ENCODE results near the gene PHB1. TPM values are rescaled to one million over a fixed set of nuclear protein-coding genes. Genes with fewer than 3 reads are reported as not detected.

The PHB1 gene
- 100 to 1,000 TPM in 3 of 4 donors, 10 to 100 TPM in 1; 98.7 to 108 (median 102) TPM for total RNA-seq

DNA sequence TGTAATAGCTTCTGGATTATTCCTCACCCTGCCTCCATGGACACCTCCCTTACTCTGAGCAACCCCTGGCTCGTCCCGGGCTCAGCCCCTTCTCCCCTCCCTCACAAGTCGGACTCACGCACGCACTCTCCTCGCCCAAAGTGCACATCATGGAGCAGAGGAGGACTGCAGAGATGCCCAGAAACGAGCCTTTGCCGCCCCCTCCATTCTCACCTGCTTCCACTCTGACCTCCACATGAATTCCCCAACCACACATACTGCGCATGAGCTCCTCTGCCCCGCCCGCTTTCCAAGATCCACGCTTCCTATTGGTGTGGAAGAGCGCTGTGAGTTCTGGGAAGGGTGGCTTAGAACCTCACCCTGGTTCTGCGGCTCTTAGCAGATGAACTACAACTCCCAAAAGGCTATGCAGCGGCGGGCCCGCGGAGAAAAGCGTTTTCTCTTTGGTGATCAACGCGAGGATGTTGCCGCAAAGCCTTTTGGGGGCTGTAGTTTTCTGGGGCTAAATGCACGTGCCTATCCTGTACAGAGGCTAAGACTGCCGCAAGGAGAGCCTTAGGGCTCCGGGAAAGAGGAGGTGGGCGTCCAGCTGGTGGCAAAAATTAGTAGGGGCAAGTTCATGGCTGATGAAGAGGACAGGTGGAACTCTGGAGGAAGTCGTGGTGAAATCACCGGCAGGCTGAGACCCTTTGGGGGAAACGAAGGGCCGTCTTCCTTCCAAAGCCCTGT, at the start of gene PHB1:
Gene PHB1 (minus strand): TSS at position 261 of the 729 bp plus-strand sequence. CDS start 1,618 bp downstream, outside the sequence.
- peak within 1 kb of the TSS; percentile 1 to 76 (median 73) for H3K27ac ChIP-seq

DNA sequence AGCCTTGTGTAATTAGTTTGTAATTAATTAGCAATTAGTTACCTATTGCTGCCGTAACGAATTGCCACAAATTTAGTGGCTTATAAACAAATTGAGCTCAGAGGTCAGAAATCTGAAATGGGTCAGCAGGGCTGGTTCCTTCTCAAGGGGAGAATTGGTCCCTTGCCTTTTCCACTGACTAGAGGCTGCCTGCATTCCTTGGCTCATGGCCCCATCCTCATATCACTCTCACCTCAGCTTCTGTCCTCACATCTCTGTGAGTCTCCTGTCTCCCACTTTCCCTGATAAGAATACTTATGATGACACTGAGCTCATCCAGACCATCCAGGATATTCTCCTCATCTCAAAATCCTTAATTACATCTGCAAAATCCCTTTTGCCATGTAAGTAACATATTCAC, 49.4 kb upstream of the PHB1 start:
- Histone ChIP-seq H3K4me1 (peaks cover 0 to 2% (median 0%) of the 10 kb centered on the region in 3 donors), H3K36me3 (no peaks in the 10 kb centered on the region), H3K27me3 (peaks cover 89% of the 10 kb centered on the region), H3K9me3 (peaks cover 0 to 19% (median 0%) of the 10 kb centered on the region in 3 donors), H3K4me3 (no peak overlapping the region), H3K27ac (no peak overlapping the region)
- 83 to 93% methylated on average over 1 to 2 of the region's 2 CpGs for WGBS, 2 donors (ENCODE audit: low coverage in 1 of 2)
- TF ChIP-seq EP300 (IDR thresholded peaks at IDR 0.05) = no peak
- TF ChIP-seq POLR2A (IDR thresholded peaks at IDR 0.05) = no peak
- TF ChIP-seq, protein P1, sequence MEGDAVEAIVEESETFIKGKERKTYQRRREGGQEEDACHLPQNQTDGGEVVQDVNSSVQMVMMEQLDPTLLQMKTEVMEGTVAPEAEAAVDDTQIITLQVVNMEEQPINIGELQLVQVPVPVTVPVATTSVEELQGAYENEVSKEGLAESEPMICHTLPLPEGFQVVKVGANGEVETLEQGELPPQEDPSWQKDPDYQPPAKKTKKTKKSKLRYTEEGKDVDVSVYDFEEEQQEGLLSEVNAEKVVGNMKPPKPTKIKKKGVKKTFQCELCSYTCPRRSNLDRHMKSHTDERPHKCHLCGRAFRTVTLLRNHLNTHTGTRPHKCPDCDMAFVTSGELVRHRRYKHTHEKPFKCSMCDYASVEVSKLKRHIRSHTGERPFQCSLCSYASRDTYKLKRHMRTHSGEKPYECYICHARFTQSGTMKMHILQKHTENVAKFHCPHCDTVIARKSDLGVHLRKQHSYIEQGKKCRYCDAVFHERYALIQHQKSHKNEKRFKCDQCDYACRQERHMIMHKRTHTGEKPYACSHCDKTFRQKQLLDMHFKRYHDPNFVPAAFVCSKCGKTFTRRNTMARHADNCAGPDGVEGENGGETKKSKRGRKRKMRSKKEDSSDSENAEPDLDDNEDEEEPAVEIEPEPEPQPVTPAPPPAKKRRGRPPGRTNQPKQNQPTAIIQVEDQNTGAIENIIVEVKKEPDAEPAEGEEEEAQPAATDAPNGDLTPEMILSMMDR (IDR thresholded peaks at IDR 0.05) = no peak
- TF ChIP-seq POLR2AphosphoS5 (IDR thresholded peaks at IDR 0.05) = no peak
- ATAC-seq = no peak

More for the DNA sequence above, at the start of gene PHB1:
- Histone ChIP-seq H3K4me3 (peak within 1 kb of the TSS; percentile 76 to 87), H3K27me3 (no peaks in the 10 kb centered on the region), H3K36me3 (peaks cover 0 to 34% of the 10 kb centered on the region in 2 donors), H3K4me1 (peaks cover 0 to 22% (median 5%) of the 10 kb centered on the region in 3 donors), H3K9me3 (no peaks in the 10 kb centered on the region)
- ATAC-seq = peak; percentile 100
- WGBS, 2 donors (ENCODE audit: low coverage in 1 of 2) = 0 to 1% methylated on average over 11 to 20 of the region's 30 CpGs
- TF ChIP-seq EP300 (IDR thresholded peaks at IDR 0.05) (no peak), POLR2AphosphoS5 (IDR thresholded peaks at IDR 0.05) (peak; percentile 36), POLR2A (IDR thresholded peaks at IDR 0.05) (no peak)
- TF ChIP-seq, protein P1 (IDR thresholded peaks at IDR 0.05) = no peak

DNA sequence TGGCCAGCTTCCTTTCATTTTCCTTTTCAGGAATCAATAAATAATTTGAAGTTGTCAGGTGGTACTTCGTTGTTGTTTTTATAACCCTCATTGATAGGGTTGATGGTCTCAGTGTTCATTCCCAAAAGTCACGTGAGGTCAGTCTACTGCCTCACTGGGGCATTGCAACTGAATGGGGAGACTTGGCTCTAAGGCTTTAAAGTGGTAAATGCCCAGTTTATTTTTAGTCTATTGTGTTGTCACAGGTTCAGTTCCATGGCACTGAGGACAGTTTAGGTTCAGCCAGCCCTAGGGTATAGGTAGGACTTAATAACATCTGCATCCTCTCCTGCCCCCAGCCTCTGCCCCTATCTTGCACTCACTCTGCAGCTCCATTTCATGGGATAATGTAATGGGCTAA, 46.9 kb upstream of the PHB1 start:
- Histone ChIP-seq H3K27me3 (peaks cover 94% of the 10 kb centered on the region), H3K4me1 (no peaks in the 10 kb centered on the region), H3K27ac (no peak overlapping the region), H3K4me3 (no peak overlapping the region), H3K36me3 (no peaks in the 10 kb centered on the region), H3K9me3 (peaks cover 0 to 19% (median 0%) of the 10 kb centered on the region in 3 donors)
- no peak for ATAC-seq
- no peak for TF ChIP-seq POLR2A (IDR thresholded peaks at IDR 0.05)
- TF ChIP-seq, protein P1 (IDR thresholded peaks at IDR 0.05) = no peak
- TF ChIP-seq POLR2AphosphoS5 (IDR thresholded peaks at IDR 0.05) = no peak
- no peak for TF ChIP-seq EP300 (IDR thresholded peaks at IDR 0.05)
- WGBS, 2 donors (ENCODE audit: low coverage in 1 of 2) = 64 to 65% methylated on average over 1 to 2 of the region's 2 CpGs

DNA sequence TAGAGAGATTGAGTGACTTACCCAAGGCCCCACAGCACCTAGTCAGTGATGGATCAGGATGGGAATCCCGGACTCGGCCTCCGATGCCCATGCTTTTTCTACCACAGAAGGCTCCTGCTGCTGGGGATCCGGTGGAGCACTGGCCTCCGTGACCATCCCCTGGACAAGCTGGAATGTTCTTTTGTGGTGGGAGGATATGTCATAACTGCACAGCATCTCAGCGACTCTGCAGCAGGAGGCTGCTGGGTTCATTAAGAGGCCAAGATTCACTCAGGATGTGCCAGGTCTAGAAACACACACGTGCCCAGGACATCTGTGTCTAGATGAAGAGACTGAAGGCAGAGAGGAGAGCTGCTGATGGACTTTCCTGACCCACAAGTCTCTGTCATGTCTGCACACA, 45.7 kb upstream of the PHB1 start:
- Histone ChIP-seq H3K4me1 (no peaks in the 10 kb centered on the region), H3K27ac (no peak overlapping the region), H3K9me3 (peaks cover 0 to 19% (median 0%) of the 10 kb centered on the region in 3 donors), H3K36me3 (no peaks in the 10 kb centered on the region), H3K27me3 (peaks cover 92% of the 10 kb centered on the region), H3K4me3 (no peak overlapping the region)
- TF ChIP-seq, protein P1 (IDR thresholded peaks at IDR 0.05) = no peak
- no peak for TF ChIP-seq POLR2A (IDR thresholded peaks at IDR 0.05)
- no peak for TF ChIP-seq EP300 (IDR thresholded peaks at IDR 0.05)
- TF ChIP-seq POLR2AphosphoS5 (IDR thresholded peaks at IDR 0.05) = no peak
- ATAC-seq = no peak
- WGBS, 2 donors (ENCODE audit: low coverage in 1 of 2) = 27 to 80% methylated on average over 1 to 3 of the region's 7 CpGs

All from gastroesophageal sphincter (tissue), 4 donors.